Prostate gland (tissue), 2 donors: ENCODE data around the gene MTMR3. TPM values are rescaled to one million over a fixed set of nuclear protein-coding genes. Genes with fewer than 3 reads are reported as not detected.

Source experiments
- DNase-seq: peaks from one replicate; pipeline ENCODE4 v3.0.0-alpha.2; 2019; ENCODE audit warnings: low spot score
- H3K27ac ChIP-seq, 2 donors: fragments of 200-600 bp; sonication (generic); 2 replicates each; pipeline ENCODE4 v1.5.1; 2017 to 2019
- H3K27me3 ChIP-seq: fragments of 200-600 bp; sonication (generic); replicated peaks from 2 replicates; pipeline ENCODE4 v1.5.1; 2019; ENCODE audit not compliant: insufficient read depth
- H3K36me3 ChIP-seq, 2 donors: fragments of 200-600 bp; sonication (generic); 1 replicate in 1 of 2; 2 replicates in 1 of 2; pipeline versions ENCODE4 v1.5.1 to v1.8.1; 2017 to 2019
- H3K4me1 ChIP-seq: fragments of 200-600 bp; sonication (generic); replicated peaks from 2 replicates; pipeline ENCODE4 v1.5.1; 2019
- H3K4me3 ChIP-seq, 2 donors: fragments of 200-600 bp; sonication (generic); 2 replicates each; pipeline ENCODE4 v1.5.1; 2017 to 2019
- H3K9me3 ChIP-seq: fragments of 200-600 bp; sonication (generic); 2 replicates; pipeline ENCODE4 v1.5.1; 2017
- POLR2A ChIP-seq: fragments of 450-650 bp; IDR thresholded peaks from one replicate; pipeline ENCODE4 v1.6.1; 2016; ENCODE audit warnings: antibody characterized with exemption, mild to moderate bottlenecking
- POLR2AphosphoS5 ChIP-seq: sonication (generic); formaldehyde crosslinking; IDR thresholded peaks from one replicate; pipeline ENCODE4 v1.6.1; 2017; ENCODE audit warnings: antibody characterized with exemption
- WGBS: methylation state at CpG from one replicate; pipeline ENCODE4 v1.1.5; 2018; 5-methylcytosine and 5-hydroxymethylcytosine counted together
- intact Hi-C: fragments of 100-400 bp; cut with DNase I; formaldehyde crosslinking; loops from one replicate; pipeline ENCODE4 v1.14.2; 2022
- microRNA-seq: library from miRNA; unstranded; fragments of <30 nt; microRNA quantifications from one replicate; pipeline ENCODE4, GENCODE V29; 2016
- small RNA-seq, 2 donors: library from RNA; depleted of rRNA; stranded (forward); fragments of <200 nt; gene quantifications; one replicate each; pipeline ENCODE3, GENCODE V24; 2016
- total RNA-seq, 2 donors: library from RNA; depleted of rRNA; stranded (reverse); fragments of >200 nt; gene quantifications; one replicate each; pipeline ENCODE4 v1.1.0, GENCODE V29; 2016
- TF ChIP-seq, protein P1 (sequence below), 4 experiments: fragments of 200-600 bp in 2 of 4; fragments of 450-650 bp in 2 of 4; sonication (generic) in 2 of 4; IDR thresholded peaks; 1 replicate in 3 of 4; 2 replicates in 1 of 4; pipeline ENCODE4 v1.5.1; 2016 to 2019; ENCODE audit warnings: antibody characterized with exemption in 4 of 4, mild to moderate bottlenecking in 2 of 4, moderate library complexity in 2 of 4

MTMR3 gene
- total RNA-seq, 2 donors from 2014 or later = 37.9 to 93.7 TPM

DNA sequence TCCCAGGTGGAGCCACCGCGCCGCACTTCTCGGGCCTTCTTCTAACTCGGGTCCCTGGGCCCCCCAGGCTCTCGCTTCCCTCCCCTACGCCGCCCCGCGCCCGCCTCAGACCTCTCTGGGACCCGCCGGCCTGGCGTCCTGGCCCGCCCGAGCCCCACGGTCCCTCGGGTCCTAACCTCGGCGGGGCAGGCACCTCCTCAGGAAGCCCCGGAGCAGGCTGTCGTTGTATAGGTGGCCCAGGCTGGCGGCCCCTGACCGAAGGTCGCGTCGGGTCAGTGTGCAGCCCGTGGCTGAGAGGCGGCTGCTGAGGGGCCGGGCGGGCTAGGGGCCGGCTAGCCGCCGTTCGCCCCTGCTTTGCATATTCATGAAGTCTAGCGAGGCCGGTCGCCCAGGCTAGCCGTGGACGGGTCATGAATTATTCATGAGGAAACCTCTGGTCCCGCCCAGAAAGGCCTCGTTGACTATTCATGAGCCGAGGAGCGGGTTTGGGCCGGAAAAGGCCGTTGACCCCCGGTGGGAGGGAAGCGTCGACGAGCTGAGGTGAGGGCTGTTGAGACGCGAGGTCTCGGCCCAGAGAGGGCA, 197.1 kb downstream of the MTMR3 start, which contains the start of gene HORMAD2:
Gene HORMAD2, plus strand, starts transcription at position 513 of the 582 bp plus-strand sequence. CDS start 13,489 bp downstream, outside the sequence.
- Histone ChIP-seq H3K4me1 (no peaks in the 10 kb centered on the region), H3K4me3 (no peak within 1 kb of the TSS), H3K9me3 (no peaks in the 10 kb centered on the region), H3K36me3 (no peaks in the 10 kb centered on the region), H3K27me3 (no peaks in the 10 kb centered on the region), H3K27ac (no peak within 1 kb of the TSS)
- TF ChIP-seq, protein P1, sequence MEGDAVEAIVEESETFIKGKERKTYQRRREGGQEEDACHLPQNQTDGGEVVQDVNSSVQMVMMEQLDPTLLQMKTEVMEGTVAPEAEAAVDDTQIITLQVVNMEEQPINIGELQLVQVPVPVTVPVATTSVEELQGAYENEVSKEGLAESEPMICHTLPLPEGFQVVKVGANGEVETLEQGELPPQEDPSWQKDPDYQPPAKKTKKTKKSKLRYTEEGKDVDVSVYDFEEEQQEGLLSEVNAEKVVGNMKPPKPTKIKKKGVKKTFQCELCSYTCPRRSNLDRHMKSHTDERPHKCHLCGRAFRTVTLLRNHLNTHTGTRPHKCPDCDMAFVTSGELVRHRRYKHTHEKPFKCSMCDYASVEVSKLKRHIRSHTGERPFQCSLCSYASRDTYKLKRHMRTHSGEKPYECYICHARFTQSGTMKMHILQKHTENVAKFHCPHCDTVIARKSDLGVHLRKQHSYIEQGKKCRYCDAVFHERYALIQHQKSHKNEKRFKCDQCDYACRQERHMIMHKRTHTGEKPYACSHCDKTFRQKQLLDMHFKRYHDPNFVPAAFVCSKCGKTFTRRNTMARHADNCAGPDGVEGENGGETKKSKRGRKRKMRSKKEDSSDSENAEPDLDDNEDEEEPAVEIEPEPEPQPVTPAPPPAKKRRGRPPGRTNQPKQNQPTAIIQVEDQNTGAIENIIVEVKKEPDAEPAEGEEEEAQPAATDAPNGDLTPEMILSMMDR (IDR thresholded peaks at IDR 0.05) = no peak
- TF ChIP-seq POLR2AphosphoS5 (no peak), POLR2A (no peak)
- intact Hi-C loops = no loop called here
- no peak for DNase-seq
- WGBS = 57% methylated on average over 35 of the region's 53 CpGs

Small RNAs within 50 kb of the gene (microRNA-seq; reads per million reads assigned to microRNA genes)
- gene MIR6818 = 0.42 reads per million

Small RNAs within 50 kb of the gene (small RNA-seq; reads per million reads assigned to genes)
- 0 reads per million in 2 donors for gene MIR6818
- gene RNU6-331P = 0 reads per million in 2 donors

Other genes with a start within 250 kb of the MTMR3 start
- gene CABP7, start 163.2 kb upstream of the MTMR3 start, total RNA-seq = 1 to 10 TPM in 1 of 2 donors, not detected in 1; 1.5 TPM
- 10 to 100 TPM; 32.9 to 33.5 TPM for gene ZMAT5, start 116.2 kb upstream of the MTMR3 start, total RNA-seq
- 100 to 1,000 TPM in 1 of 2 donors, 10 to 100 TPM in 1; 92.8 to 124 TPM for gene UQCR10, start 115.8 kb upstream of the MTMR3 start, total RNA-seq
- 10 to 100 TPM; 42.5 to 82.6 TPM for gene ASCC2, start 44.9 kb upstream of the MTMR3 start, total RNA-seq
- gene HORMAD2, start 197.3 kb downstream of the MTMR3 start, total RNA-seq = 1 to 10 TPM in 1 of 2 donors, not detected in 1; 6.9 TPM